Muscle layer of colon (tissue), 2 donors: ENCODE measurements around the gene ANOS1.
"Not testable (repeated sequence)": the region's sequence is repeated elsewhere in the genome, so short reads cannot be mapped to it uniquely, and the experiment has no call there.

Experiments used
- H3K27ac ChIP-seq: one replicate; pipeline ENCODE4 v1.7.0; 2013; ENCODE audit warnings: low read depth, mild to moderate bottlenecking, low read length, moderate library complexity
- H3K27me3 ChIP-seq, 2 donors: one replicate each; pipeline ENCODE4 v1.7.0; 2013; ENCODE audit warnings: low read length in 2 of 2, mild to moderate bottlenecking in 2 of 2; ENCODE audit not compliant: insufficient read depth in 2 of 2, control insufficient read depth in 1 of 2
- H3K36me3 ChIP-seq: one replicate; pipeline ENCODE4 v1.7.0; 2013; ENCODE audit warnings: mild to moderate bottlenecking, low read length; ENCODE audit not compliant: insufficient read depth
- H3K4me1 ChIP-seq: one replicate; pipeline ENCODE4 v1.7.0; 2013; ENCODE audit warnings: mild to moderate bottlenecking, low read length; ENCODE audit not compliant: insufficient read depth
- H3K4me3 ChIP-seq, 2 donors: one replicate each; pipeline ENCODE4 v1.7.0; 2013; ENCODE audit warnings: low read length in 2 of 2, low read depth in 1 of 2, mild to moderate bottlenecking in 1 of 2, moderate library complexity in 1 of 2
- H3K9ac ChIP-seq: one replicate; pipeline ENCODE4 v1.7.0; 2013; ENCODE audit warnings: low read length
- H3K9me3 ChIP-seq: one replicate; pipeline ENCODE4 v1.7.0; 2013; ENCODE audit warnings: mild to moderate bottlenecking, low read length
- donor health status: abdominal sarcoma.
- donor health status: Adenocarcinoma of cecum.

ANOS1 gene, protein sequence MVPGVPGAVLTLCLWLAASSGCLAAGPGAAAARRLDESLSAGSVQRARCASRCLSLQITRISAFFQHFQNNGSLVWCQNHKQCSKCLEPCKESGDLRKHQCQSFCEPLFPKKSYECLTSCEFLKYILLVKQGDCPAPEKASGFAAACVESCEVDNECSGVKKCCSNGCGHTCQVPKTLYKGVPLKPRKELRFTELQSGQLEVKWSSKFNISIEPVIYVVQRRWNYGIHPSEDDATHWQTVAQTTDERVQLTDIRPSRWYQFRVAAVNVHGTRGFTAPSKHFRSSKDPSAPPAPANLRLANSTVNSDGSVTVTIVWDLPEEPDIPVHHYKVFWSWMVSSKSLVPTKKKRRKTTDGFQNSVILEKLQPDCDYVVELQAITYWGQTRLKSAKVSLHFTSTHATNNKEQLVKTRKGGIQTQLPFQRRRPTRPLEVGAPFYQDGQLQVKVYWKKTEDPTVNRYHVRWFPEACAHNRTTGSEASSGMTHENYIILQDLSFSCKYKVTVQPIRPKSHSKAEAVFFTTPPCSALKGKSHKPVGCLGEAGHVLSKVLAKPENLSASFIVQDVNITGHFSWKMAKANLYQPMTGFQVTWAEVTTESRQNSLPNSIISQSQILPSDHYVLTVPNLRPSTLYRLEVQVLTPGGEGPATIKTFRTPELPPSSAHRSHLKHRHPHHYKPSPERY

DNA sequence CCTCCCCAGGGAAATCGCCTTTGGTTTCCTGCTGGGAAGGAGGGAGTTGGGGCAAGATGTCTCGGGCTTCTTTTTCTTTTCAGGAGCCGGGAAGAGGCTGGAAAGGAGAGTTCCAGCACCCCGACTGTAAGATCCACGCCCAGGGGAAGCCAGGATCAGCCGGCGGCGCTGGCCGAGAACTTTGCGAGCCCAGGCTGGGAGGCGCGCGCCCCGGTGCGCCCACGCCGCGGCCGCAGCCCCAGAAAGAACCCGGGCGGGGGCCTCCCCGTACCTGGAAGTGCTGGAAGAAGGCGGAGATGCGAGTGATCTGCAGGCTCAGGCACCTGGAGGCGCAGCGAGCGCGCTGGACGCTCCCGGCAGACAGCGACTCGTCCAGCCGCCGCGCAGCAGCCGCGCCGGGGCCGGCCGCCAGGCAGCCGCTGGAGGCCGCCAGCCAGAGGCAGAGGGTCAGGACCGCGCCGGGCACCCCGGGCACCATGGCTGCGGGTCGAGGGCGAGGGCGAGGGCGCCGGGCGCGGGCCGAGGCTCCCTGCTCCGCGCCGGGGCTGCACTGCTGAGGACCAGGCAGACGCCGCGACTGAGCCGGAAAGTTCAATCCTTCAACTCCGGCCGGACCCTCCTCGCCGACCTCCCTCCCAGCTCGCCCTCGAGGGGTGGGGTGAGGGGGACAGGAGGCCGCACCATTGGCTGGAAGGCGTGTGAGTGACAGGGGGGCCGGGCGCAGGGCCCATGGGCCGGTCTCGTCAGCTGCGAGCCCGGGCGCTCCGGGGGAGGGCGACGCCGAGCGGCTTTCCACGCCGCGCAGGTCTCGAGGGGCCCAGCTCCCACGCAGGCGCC, at the start of gene ANOS1:
TSS of gene ANOS1 (minus strand) at position 579 of the 837 bp plus-strand sequence. CDS start at position 478, 101 bp downstream.
- Histone ChIP-seq H3K9ac (no peak within 1 kb of the TSS), H3K4me1 (no peaks in the 10 kb centered on the region), H3K4me3 (no peak within 1 kb of the TSS), H3K9me3 (no peaks in the 10 kb centered on the region), H3K27ac (no peak within 1 kb of the TSS), H3K36me3 (no peaks in the 10 kb centered on the region), H3K27me3 (peaks cover 6 to 29% of the 10 kb centered on the region in 2 donors)

- no peak overlapping the region for H3K9ac ChIP-seq
- H3K9me3 ChIP-seq, result no peaks in the 10 kb centered on the region
- peaks cover 5 to 6% of the 10 kb centered on the region in 2 donors for H3K27me3 ChIP-seq
- H3K27ac ChIP-seq, result no peak overlapping the region
- H3K4me1 ChIP-seq, result no peaks in the 10 kb centered on the region
- H3K36me3 ChIP-seq, result no peaks in the 10 kb centered on the region
- H3K4me3 ChIP-seq, result no peak overlapping the region
Observed at GRCh38 chrX:8773117-8773516, 41.2 kb upstream of the ANOS1 start.

- no peaks in the 10 kb centered on the region for H3K4me1 ChIP-seq
- no peak overlapping the region for H3K9ac ChIP-seq
- no peaks in the 10 kb centered on the region for H3K9me3 ChIP-seq
Observed at GRCh38 chrX:8760021-8760420, 28.1 kb upstream of the ANOS1 start.

DNA sequence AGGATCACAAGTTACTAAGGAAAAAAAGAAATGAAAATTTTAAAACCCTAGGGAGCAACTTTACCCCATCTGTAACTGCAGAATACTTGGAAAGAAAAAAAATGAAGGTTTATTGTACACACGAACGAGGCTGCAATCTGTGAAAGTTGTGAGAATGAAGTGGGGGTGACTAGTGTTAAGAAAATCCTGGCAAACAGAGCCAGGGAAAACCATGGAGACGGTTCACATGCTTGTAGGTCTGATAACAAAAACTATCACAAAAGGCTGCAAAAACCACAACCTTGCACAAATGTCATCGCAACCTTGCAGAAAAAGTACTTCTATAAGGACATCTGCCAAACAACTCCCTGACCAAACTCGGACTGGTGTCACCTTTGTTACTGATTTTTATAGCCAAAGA, 26.8 kb upstream of the ANOS1 start:
- not testable (repeated sequence) for H3K9me3 ChIP-seq, H3K9ac ChIP-seq, H3K27ac ChIP-seq, H3K4me3 ChIP-seq, H3K4me1 ChIP-seq, H3K36me3 ChIP-seq, H3K27me3 ChIP-seq

More at GRCh38 chrX:8760021-8760420, 28.1 kb upstream of the ANOS1 start:
- no peak overlapping the region for H3K4me3 ChIP-seq
- no peaks in the 10 kb centered on the region for H3K27me3 ChIP-seq
- H3K36me3 ChIP-seq, result no peaks in the 10 kb centered on the region
- no peak overlapping the region for H3K27ac ChIP-seq

GRCh38 chrX:8757609-8758389, 25.9 kb upstream of the ANOS1 start:
- H3K4me1 ChIP-seq, H3K27ac ChIP-seq, H3K36me3 ChIP-seq, H3K9me3 ChIP-seq, H3K27me3 ChIP-seq, H3K4me3 ChIP-seq, H3K9ac ChIP-seq: not testable (repeated sequence)

DNA sequence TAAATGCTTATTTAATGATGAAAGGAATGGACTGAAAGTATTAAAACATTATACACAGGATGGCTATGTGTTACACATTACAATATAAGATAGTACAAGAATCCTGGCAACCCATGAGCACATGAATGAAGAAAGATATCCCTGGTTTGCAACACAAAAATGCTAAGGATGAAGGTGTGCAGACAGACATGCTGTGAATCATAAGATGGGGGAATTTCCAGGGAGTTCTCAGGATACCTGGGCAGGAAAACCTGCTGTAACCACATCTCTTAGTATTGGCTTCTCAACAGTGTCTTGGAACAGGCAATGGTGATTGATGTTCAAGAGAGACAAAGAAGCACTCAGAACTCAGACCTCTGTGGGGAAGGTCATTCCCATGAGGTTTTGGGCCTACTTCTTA, 23.9 kb upstream of the ANOS1 start:
- Histone ChIP-seq H3K9me3 (no peaks in the 10 kb centered on the region), H3K27ac (no peak overlapping the region), H3K36me3 (no peaks in the 10 kb centered on the region), H3K9ac (no peak overlapping the region), H3K4me1 (no peaks in the 10 kb centered on the region), H3K27me3 (no peaks in the 10 kb centered on the region), H3K4me3 (no peak overlapping the region)

DNA sequence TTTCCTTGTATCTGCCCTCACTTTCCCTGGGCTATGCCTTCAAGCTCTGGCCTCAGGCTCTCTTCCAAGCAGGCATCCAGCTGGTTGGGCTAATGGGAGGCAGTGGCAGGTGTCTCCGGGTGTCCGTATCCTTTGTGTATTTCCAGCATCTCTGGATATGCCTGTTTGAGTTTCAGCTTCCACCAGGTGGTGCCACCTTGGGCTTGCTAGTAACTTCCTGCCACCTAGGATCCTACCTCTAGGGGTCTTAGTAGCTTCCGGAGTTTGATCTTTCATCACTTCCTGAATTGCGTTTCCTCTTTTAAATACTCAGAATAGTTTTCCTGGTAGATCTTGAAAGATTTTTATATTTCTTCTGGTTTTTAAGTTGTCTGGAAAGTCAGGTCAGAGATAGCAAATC, 23.2 kb upstream of the ANOS1 start:
- H3K36me3 ChIP-seq, result no peaks in the 10 kb centered on the region
- no peaks in the 10 kb centered on the region for H3K4me1 ChIP-seq
- H3K27me3 ChIP-seq, result no peaks in the 10 kb centered on the region
- no peak overlapping the region for H3K4me3 ChIP-seq
- H3K9me3 ChIP-seq, result no peaks in the 10 kb centered on the region
- H3K9ac ChIP-seq, result no peak overlapping the region
- no peak overlapping the region for H3K27ac ChIP-seq

DNA sequence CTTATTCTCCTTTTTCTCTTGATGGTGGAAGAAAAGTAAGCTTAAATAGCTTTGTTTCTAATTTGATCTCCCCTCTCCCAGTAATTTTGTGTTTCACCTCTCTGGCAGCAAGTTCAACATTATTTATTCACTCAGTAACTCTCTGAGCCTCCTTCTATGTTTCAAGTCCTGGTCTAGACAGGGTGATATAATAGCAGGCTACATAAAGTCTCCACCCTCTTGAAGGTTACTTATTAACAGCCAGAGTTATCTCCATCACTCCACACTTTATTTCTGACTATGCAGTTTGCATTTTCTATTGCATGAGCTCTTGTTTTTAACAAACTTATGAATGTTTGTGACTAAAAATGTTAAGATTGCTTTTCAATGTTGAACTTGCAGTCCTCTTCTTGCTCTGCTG, 17.8 kb upstream of the ANOS1 start:
- H3K4me1 ChIP-seq, result no peaks in the 10 kb centered on the region
- H3K36me3 ChIP-seq, result no peaks in the 10 kb centered on the region
- no peak overlapping the region for H3K4me3 ChIP-seq
- no peak overlapping the region for H3K9ac ChIP-seq
- no peaks in the 10 kb centered on the region for H3K9me3 ChIP-seq
- H3K27me3 ChIP-seq, result no peaks in the 10 kb centered on the region
- no peak overlapping the region for H3K27ac ChIP-seq

DNA sequence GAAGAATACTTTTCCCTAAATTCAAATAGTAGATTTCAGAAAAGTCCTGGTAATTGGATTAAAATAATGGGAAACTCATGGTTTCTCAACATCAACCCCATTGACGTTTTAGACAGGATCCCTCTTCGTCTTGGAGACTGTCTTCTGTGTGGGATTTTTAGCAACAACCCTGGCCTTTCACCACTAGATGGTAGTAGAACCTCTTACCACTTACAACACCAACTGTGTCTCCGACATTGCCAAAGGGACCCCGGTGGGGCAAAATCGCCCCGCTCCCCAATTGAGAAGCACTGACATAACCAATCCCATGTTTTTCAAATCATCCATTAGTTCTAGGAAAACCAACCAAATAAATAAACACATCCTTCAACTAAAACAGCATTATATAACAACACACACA, 16.9 kb upstream of the ANOS1 start:
- H3K36me3 ChIP-seq, result no peaks in the 10 kb centered on the region
- no peak overlapping the region for H3K9ac ChIP-seq
- H3K9me3 ChIP-seq, result no peaks in the 10 kb centered on the region
- no peak overlapping the region for H3K4me3 ChIP-seq
- H3K27me3 ChIP-seq, result no peaks in the 10 kb centered on the region
- no peak overlapping the region for H3K27ac ChIP-seq
- H3K4me1 ChIP-seq, result no peaks in the 10 kb centered on the region

DNA sequence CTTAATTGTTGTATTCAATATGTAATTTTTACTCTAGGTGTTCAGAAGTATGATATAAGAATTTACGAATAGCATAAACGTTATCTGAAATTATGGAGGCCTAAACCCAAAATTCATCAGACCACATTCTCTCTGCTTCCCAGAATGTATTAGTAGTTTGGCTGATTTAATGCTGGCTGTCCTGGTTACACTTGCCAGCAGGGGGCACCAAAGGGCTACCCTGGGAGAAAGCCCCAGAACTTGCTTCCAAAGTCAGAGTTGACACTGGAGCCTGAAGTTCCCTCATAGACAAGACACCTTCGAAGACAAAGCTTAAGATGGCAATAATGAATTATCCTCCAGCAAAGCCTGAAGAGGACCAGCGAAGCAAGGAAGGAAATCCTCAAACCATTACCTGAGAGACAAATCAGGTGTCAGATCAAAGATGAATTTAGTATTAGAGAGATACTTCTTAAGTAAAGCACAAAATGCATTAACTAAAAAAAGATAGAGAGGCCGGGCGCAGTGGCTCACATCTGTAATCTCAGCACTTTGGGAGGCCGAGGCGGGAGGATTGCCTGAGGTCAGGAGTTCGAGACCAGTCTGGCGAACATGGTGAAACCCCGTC, 11.3 kb upstream of the ANOS1 start:
- no peak overlapping the region for H3K4me3 ChIP-seq
- H3K36me3 ChIP-seq, result no peaks in the 10 kb centered on the region
- H3K27ac ChIP-seq, result no peak overlapping the region
- H3K4me1 ChIP-seq, result no peaks in the 10 kb centered on the region
- H3K9me3 ChIP-seq, result no peaks in the 10 kb centered on the region
- H3K27me3 ChIP-seq, result peaks cover 0 to 12% of the 10 kb centered on the region in 2 donors
- no peak overlapping the region for H3K9ac ChIP-seq
